CD14-positive monocyte (primary cell): Measurements from ENCODE around the gene CDCA7. TPM values are rescaled to one million over a fixed set of nuclear protein-coding genes. Genes with fewer than 3 reads are reported as not detected.
"Not testable (repeated sequence)": the region's sequence is repeated elsewhere in the genome, so short reads cannot be mapped to it uniquely, and the experiment has no call there.

ENCODE experiments used
- DNase-seq, 3 donors: peaks; one replicate each; pipeline ENCODE4 v3.0.0-alpha.2; 2011 to 2022
- H2AFZ ChIP-seq: 2 replicates; pipeline ENCODE4 v1.6.0; 2012; ENCODE audit warnings: mild to moderate bottlenecking, low read depth, low read length, inconsistent platforms; ENCODE audit not compliant: insufficient read depth, poor library complexity, severe bottlenecking
- H3K27ac ChIP-seq, 2 donors: 1 replicate in 1 of 2; 2 replicates in 1 of 2; pipeline ENCODE4 v1.5.1; 2012 to 2013; ENCODE audit warnings: low read length in 2 of 2, control low read depth in 1 of 2, inconsistent platforms in 1 of 2, low read depth in 1 of 2, mild to moderate bottlenecking in 1 of 2
- H3K27me3 ChIP-seq, 2 donors: one replicate each; pipeline versions ENCODE4 v1.6.0 to v1.6.1; 2011 to 2013; ENCODE audit warnings: low read length in 2 of 2; ENCODE audit not compliant: control insufficient read depth in 2 of 2, insufficient read depth in 2 of 2
- H3K36me3 ChIP-seq, 2 donors: replicated peaks in 1 of 2; 1 replicate in 1 of 2; 2 replicates in 1 of 2; pipeline versions ENCODE4 v1.5.1 to v1.6.1; 2012 to 2013; ENCODE audit warnings: low read length in 2 of 2, control low read depth in 1 of 2, inconsistent platforms in 1 of 2, mild to moderate bottlenecking in 1 of 2; ENCODE audit not compliant: insufficient read depth in 2 of 2, control insufficient read depth in 1 of 2
- H3K4me1 ChIP-seq, 2 donors: 1 replicate in 1 of 2; 2 replicates in 1 of 2; pipeline versions ENCODE4 v1.5.1 to v1.6.1; 2012 to 2013; ENCODE audit warnings: low read length in 2 of 2, control low read depth in 1 of 2, inconsistent platforms in 1 of 2, mild to moderate bottlenecking in 1 of 2, moderate library complexity in 1 of 2; ENCODE audit not compliant: insufficient read depth in 2 of 2, control insufficient read depth in 1 of 2
- H3K4me2 ChIP-seq: replicated peaks from 2 replicates; pipeline ENCODE3; 2012; ENCODE audit warnings: low read length, moderate library complexity, mild to moderate bottlenecking; ENCODE audit not compliant: poor library complexity, severe bottlenecking; ENCODE audit errors: extremely low read depth
- H3K4me3 ChIP-seq, 3 experiments: fragments of 200-600 bp in 1 of 3; sonication (generic) in 1 of 3; replicated peaks in 1 of 3; 1 replicate in 2 of 3; 2 replicates in 1 of 3; pipeline ENCODE4 v1.5.1; 2011 to 2013; ENCODE audit warnings: low read length in 3 of 3, mild to moderate bottlenecking in 3 of 3, control low read depth in 2 of 3, low read depth in 2 of 3, inconsistent platforms in 1 of 3, moderate library complexity in 1 of 3
- H3K79me2 ChIP-seq: 2 replicates; pipeline ENCODE4 v1.6.0; 2012; ENCODE audit warnings: mild to moderate bottlenecking, control low read depth, inconsistent platforms, low read length, moderate library complexity; ENCODE audit not compliant: insufficient read depth
- H3K9ac ChIP-seq: 2 replicates; pipeline ENCODE4 v1.6.0; 2017; ENCODE audit warnings: low read length, mild to moderate bottlenecking; ENCODE audit not compliant: insufficient read depth, poor library complexity, severe bottlenecking
- H3K9me3 ChIP-seq, 2 donors: replicated peaks in 1 of 2; 1 replicate in 1 of 2; 2 replicates in 1 of 2; pipeline versions ENCODE4 v1.5.1 to v1.6.1; 2012 to 2013; ENCODE audit warnings: low read length in 2 of 2, control low read depth in 1 of 2; ENCODE audit not compliant: control insufficient read depth in 1 of 2, insufficient read depth in 1 of 2
- H4K20me1 ChIP-seq: 2 replicates; pipeline ENCODE4 v1.6.0; 2012; ENCODE audit warnings: mild to moderate bottlenecking, low read length, control low read depth, moderate library complexity; ENCODE audit not compliant: insufficient read depth
- H3K27ac Mint-ChIP-seq, 7 donors: one replicate each; pipeline ENCODE4 v1.8.0; 2020; ENCODE audit warnings: mild to moderate bottlenecking in 7 of 7, mixed read lengths in 7 of 7, moderate library complexity in 6 of 7, inconsistent platforms in 2 of 7
- H3K27me3 Mint-ChIP-seq, 3 donors: one replicate each; pipeline ENCODE4 v1.8.0; 2021 to 2022; ENCODE audit warnings: low read depth in 3 of 3, mild to moderate bottlenecking in 3 of 3, mixed read lengths in 3 of 3, moderate library complexity in 3 of 3, inconsistent platforms in 1 of 3
- H3K36me3 Mint-ChIP-seq, 2 donors: one replicate each; pipeline ENCODE4 v1.8.0; 2020; ENCODE audit warnings: mixed read lengths in 2 of 2, inconsistent platforms in 1 of 2, mild to moderate bottlenecking in 1 of 2
- H3K4me1 Mint-ChIP-seq: one replicate; pipeline ENCODE4 v1.8.0; 2020; ENCODE audit warnings: mild to moderate bottlenecking, mixed read lengths
- H3K4me3 Mint-ChIP-seq, 2 donors: one replicate each; pipeline ENCODE4 v1.8.0; 2020; ENCODE audit warnings: mild to moderate bottlenecking in 2 of 2, mixed read lengths in 2 of 2, moderate library complexity in 1 of 2
- H3K9me3 Mint-ChIP-seq, 7 donors: one replicate each; pipeline ENCODE4 v1.8.0; 2020 to 2022; ENCODE audit warnings: mixed read lengths in 7 of 7, mild to moderate bottlenecking in 6 of 7, moderate library complexity in 6 of 7, inconsistent platforms in 2 of 7
- WGBS: methylation state at CpG from one replicate; pipeline ENCODE4 v1.1.5; 2013; ENCODE audit warnings: missing lambda C conversion rate; ENCODE audit not compliant: insufficient coverage; 5-methylcytosine and 5-hydroxymethylcytosine counted together
- intact Hi-C, 2 donors: fragments of 100-400 bp; cut with micrococcal nuclease; formaldehyde crosslinking; loops; one replicate each; pipeline versions ENCODE4 v1.15.0 to v1.15.1; 2023
- polyA plus RNA-seq, 3 donors: library from polyadenylated mRNA; depleted of rRNA in 1 of 3; unstranded in 2 of 3; stranded (reverse) in 1 of 3; fragments of 300-500 nt in 2 of 3; fragments of >200 nt in 1 of 3; fragmentation: Illumina TruSeq in 2 of 3; gene quantifications; 1 replicate in 2 of 3; 2 replicates in 1 of 3; pipeline ENCODE4 v1.2.3, GENCODE V29; 2012 to 2021
- TF ChIP-seq, protein P1 (sequence below): fragments of 200-600 bp; IDR thresholded peaks from one replicate; pipeline ENCODE4 v1.8.0; 2022; ENCODE audit warnings: antibody characterized with exemption, mild to moderate bottlenecking

Gene CDCA7
- polyA plus RNA-seq, 3 donors, result 0.54 to 1.7 (median 0.66) TPM

DNA sequence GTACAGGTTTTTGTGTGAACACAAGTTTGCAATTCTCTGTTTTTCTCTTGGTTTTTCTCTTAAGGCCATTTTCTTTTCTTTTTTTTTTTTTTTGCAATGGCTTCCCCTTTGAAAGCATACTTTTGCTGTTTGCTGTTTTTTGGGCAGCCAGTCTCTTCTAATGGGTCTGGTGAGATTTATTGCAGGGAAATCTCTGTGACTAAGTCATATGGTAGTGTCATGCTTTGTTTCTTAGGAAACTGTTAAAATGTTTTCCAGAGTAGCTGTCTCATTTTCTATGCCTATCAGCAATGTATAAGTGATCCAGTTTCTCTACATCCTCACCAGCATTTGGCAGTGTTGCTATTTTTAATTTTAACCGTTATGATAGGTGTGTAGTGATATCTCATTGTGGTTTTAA lies 27.9 kb upstream of the CDCA7 start:
- H3K9me3 ChIP-seq, result peaks cover 12 to 35% of the 10 kb centered on the region in 2 donors
- no peak overlapping the region for H3K4me2 ChIP-seq
- intact Hi-C loops, result no loop called here
- no peak overlapping the region for H3K4me3 ChIP-seq
- no CpG with 5 or more reads among the region's 1 CpG for WGBS
- H3K36me3 Mint-ChIP-seq, result no peaks in the 10 kb centered on the region
- H3K9ac ChIP-seq, result no peak overlapping the region
- peaks cover 12 to 60% (median 48%) of the 10 kb centered on the region in 7 donors for H3K9me3 Mint-ChIP-seq
- H3K4me1 Mint-ChIP-seq, result no peaks in the 10 kb centered on the region
- no peaks in the 10 kb centered on the region for H3K36me3 ChIP-seq
- H4K20me1 ChIP-seq, result no peaks in the 10 kb centered on the region
- no peaks in the 10 kb centered on the region for H3K4me1 ChIP-seq
- no peak overlapping the region for H3K4me3 Mint-ChIP-seq
- TF ChIP-seq, protein P1, sequence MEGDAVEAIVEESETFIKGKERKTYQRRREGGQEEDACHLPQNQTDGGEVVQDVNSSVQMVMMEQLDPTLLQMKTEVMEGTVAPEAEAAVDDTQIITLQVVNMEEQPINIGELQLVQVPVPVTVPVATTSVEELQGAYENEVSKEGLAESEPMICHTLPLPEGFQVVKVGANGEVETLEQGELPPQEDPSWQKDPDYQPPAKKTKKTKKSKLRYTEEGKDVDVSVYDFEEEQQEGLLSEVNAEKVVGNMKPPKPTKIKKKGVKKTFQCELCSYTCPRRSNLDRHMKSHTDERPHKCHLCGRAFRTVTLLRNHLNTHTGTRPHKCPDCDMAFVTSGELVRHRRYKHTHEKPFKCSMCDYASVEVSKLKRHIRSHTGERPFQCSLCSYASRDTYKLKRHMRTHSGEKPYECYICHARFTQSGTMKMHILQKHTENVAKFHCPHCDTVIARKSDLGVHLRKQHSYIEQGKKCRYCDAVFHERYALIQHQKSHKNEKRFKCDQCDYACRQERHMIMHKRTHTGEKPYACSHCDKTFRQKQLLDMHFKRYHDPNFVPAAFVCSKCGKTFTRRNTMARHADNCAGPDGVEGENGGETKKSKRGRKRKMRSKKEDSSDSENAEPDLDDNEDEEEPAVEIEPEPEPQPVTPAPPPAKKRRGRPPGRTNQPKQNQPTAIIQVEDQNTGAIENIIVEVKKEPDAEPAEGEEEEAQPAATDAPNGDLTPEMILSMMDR, result no peak
- no peak overlapping the region for H3K27ac ChIP-seq
- DNase-seq, result no peak
- no peak overlapping the region for H3K27ac Mint-ChIP-seq
- H3K27me3 Mint-ChIP-seq, result peaks cover 0 to 6% (median 4%) of the 10 kb centered on the region in 3 donors
- no peaks in the 10 kb centered on the region for H3K27me3 ChIP-seq
- no peak overlapping the region for H2AFZ ChIP-seq
- H3K79me2 ChIP-seq, result no peaks in the 10 kb centered on the region

DNA sequence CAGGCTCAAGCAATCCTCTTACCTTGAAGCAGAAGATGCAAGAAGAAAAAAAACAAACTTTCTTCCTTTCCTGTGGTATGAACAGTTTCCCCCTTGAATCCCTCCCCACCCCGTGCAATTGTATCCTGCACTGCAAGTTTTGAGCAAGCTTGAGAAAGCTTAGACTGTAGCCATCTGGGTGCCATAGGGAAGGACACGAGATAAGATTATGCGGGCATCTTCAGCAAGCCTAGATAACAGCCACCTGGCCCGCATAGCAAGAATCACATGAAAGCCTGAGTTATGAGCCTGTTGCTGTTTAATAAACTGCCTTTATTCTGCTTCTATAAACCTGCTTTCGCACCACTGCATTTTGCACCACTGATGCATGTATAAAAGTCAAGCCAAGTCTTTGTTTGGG lies 27.3 kb upstream of the CDCA7 start:
- H3K79me2 ChIP-seq, result no peaks in the 10 kb centered on the region
- 100% methylated on average over 5 of the region's 5 CpGs for WGBS
- peaks cover 12 to 40% of the 10 kb centered on the region in 2 donors for H3K9me3 ChIP-seq
- H3K4me1 ChIP-seq, result no peaks in the 10 kb centered on the region
- H2AFZ ChIP-seq, result no peak overlapping the region
- no peak for DNase-seq
- peaks cover 0 to 4% (median 4%) of the 10 kb centered on the region in 3 donors for H3K27me3 Mint-ChIP-seq
- H4K20me1 ChIP-seq, result no peaks in the 10 kb centered on the region
- TF ChIP-seq, protein P1, result no peak
- no peak overlapping the region for H3K4me2 ChIP-seq
- intact Hi-C loops, result no loop called here
- H3K4me3 Mint-ChIP-seq, result no peak overlapping the region
- no peak overlapping the region for H3K27ac ChIP-seq
- no peak overlapping the region for H3K27ac Mint-ChIP-seq
- H3K4me3 ChIP-seq, result no peak overlapping the region
- no peaks in the 10 kb centered on the region for H3K4me1 Mint-ChIP-seq
- H3K9ac ChIP-seq, result no peak overlapping the region
- no peaks in the 10 kb centered on the region for H3K27me3 ChIP-seq
- no peaks in the 10 kb centered on the region for H3K36me3 Mint-ChIP-seq
- H3K36me3 ChIP-seq, result no peaks in the 10 kb centered on the region
- H3K9me3 Mint-ChIP-seq, result peaks cover 13 to 65% (median 53%) of the 10 kb centered on the region in 7 donors

DNA sequence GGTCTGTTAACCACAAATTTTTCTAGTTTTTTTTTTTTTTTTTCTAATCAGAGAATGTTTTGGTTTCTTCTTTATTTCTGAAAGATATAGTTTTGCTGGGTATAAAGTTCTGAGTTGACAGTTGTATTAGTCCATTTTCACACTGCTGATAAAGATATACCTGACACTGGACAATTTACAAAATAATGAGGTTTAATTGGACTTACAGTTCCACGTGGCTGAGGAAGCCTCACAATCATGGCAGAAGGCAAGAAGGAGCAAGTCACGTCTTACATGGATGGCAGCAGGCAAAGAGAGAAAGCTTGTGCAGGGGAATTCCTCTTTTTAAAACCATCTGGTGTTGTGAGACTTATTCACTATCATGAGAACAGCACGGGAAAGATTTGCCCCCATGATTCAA lies 21.7 kb upstream of the CDCA7 start:
- not testable (repeated sequence) for H3K27ac ChIP-seq, H3K27me3 Mint-ChIP-seq, H3K4me2 ChIP-seq, H4K20me1 ChIP-seq, H3K9ac ChIP-seq, DNase-seq, H3K4me1 Mint-ChIP-seq, H3K4me3 ChIP-seq, H3K27ac Mint-ChIP-seq, H2AFZ ChIP-seq, H3K36me3 Mint-ChIP-seq, H3K36me3 ChIP-seq, H3K4me1 ChIP-seq, H3K4me3 Mint-ChIP-seq, H3K79me2 ChIP-seq, H3K27me3 ChIP-seq
- H3K9me3 Mint-ChIP-seq, result peaks cover 19 to 55% (median 43%) of the 10 kb centered on the region in 7 donors
- intact Hi-C loops, result loop anchor here in 1 of 2 donors (2.0 kb wide), 1 partner anchor 46 kb away; no protein-coding TSS in a partner anchor
- WGBS, result 80% methylated on average over 1 of the region's 3 CpGs
- H3K9me3 ChIP-seq, result peaks cover 14 to 42% of the 10 kb centered on the region in 2 donors
